NCI-H128 (cell line): ENCODE measurements around the gene GSG1.

Experiments used
- DNase-seq: peaks from one replicate; lab custom pipeline; 2025; ENCODE audit not compliant: unreplicated experiment; lab: John Stamatoyannopoulos, UW

Gene GSG1

DNA sequence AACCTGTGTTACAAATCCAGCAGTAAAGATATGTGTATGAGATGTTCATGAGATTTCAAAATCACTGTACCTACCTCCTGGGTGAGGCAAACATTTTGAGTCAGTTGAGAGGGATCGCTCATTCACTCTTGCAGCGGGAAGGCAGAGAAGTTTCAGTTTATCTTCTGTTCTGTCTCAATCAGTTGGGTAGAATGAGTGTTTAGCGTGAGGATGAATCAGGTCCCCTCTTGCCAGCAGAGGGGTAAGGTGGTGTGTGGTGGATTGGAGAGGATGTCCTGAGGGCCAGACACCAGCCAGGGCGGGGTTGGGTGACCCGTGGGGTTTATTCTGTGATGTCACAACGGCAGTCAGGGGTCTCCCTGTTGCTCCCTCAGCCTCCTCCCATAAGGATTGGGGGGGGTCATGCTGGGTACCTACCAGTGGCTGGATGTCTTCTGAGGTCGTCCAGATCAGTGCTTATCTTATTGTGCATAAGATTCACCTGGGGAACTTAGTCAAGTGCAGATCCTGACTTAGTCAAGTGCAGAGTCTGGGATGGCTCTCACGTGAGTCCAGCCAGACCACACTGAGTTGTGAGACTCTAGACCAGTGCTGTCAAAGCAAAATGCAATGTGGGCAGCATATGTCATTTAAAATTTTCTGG is at the start of gene GSG1:
TSS of gene GSG1 (minus strand) at position 277 of the 643 bp plus-strand sequence. CDS start at position 122, 155 bp downstream.
- DNase-seq, result no peak

DNA sequence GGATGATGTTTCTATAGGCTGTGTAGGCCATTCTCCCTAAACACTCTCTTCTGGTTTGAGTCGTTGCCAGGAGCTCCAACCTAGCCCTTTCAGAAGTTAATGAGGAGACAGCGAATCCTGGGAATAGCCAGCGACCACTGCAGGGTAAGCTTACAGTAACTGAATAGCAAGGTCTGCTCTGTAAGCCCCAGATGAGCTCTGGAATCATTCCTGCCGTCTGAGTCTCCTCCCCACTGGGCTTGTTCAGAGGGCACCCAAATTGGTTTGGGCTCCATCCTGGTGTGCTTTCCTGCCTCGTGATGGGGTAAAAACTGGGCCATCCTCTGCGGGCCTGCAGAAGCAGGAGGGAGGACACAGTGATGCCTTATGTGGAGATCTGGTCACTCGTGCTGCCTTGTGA is 49.7 kb upstream of the GSG1 start:
- DNase-seq, result no peak

DNA sequence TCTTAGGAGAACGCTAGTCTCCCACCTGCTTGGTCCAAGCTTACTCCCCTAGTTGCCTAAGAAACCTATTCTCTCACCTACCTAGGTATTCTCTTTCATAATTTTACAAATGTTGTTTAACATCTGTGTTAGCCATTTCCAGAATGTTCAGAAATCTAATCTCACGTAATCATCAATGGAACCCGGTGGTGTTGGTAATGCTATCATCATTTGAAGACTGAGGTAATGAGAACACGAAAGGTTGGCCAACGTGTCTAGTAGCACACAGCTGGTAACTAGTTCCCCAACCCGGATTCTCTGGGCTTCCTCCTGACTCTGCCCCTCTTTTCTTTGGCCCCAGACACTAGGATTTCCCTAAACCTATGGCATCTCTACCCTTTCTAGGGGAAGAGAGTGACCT is 49.3 kb upstream of the GSG1 start:
- no peak for DNase-seq

DNA sequence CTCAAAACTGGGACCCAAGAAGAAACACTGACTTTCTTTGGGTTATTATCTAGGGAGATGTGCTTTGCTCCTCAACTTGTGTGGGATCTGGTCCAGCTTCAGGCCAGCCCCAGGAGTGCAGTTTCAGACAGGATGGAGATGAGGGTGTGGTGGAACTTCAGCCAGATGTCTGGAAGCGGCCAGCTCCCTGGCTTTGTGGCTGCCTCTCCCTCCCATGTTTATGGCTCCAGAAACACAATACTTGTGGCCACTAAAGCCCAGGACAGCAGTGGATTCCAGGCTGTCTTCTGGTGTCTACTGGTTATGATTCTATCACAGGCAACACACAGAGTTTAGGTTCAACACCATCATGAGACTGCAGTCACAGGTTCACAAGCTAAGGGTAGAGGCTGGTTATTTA is 48.8 kb upstream of the GSG1 start:
- DNase-seq, result no peak

DNA sequence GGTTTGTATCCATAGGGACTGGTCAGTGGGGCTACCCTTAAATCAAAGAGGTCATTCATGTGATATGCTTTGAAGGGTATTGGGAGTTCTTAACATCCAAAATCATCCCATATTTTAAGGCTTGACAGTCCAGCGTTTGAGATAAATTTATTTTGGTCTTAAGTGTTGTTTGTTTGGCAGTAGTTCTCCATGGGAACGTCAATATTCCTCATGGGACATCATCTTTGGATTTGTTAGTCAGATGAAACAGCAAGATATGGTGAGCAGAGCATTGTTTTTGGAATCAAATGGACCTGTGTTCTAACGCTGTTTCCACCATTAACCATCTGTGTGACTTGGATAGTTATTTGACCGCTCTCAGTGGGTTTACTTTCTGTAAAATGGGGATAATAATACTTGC is 45.9 kb upstream of the GSG1 start:
- DNase-seq, result no peak

DNA sequence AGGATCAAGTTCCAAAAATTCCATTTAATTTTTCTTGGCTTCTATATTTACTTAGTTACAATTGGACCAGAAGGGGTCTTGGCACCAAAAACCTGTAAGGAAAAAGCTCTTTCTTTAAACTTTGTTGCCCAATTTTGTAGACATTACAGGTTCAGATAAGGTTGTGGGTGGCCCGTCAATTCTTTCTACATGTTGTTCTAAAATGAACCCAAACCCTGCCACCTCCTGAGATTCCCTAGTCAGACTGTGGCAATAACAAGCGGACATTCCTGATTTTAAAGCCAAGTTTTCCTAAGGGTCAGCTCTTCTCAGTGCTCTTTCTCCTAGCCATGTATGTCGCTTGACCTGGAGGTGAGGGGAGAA is 45.0 kb upstream of the GSG1 start:
- no peak for DNase-seq

DNA sequence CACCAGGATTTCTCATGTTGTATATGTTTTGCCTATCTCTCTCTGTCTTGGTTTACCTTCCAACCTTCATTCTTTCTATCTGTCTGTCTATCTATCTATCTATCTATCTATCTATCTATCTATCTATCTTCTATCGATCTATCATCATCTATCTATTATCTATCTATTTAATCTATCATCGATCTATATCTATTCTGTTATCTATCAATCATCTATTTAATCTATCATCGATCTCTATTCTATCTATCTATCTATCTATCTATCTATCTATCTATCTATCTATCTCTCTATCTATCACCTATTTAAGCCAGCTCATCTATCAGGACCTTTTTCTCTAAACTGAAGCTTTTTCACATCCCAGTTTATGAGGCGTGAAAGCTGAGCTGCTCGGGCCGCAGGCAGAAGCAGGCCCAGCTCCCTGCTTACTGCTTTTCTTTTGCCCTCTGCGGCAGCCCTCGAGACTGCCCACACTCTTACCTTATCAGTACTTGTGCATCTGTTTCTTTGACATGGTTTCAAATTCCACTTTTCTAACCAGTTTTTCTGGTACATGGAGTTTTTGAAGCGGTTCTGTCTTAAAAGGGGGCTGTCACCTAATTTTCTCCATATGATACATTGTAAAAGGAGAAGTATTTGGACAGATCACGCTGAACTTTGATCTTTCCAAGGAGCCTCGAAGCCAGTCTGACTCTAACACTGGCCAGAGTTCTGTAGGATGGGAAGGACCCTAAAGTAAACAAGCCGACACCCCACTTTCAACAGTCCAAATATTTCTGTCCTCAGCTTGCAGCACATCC is 44.4 kb upstream of the GSG1 start:
- DNase-seq, result no peak

DNA sequence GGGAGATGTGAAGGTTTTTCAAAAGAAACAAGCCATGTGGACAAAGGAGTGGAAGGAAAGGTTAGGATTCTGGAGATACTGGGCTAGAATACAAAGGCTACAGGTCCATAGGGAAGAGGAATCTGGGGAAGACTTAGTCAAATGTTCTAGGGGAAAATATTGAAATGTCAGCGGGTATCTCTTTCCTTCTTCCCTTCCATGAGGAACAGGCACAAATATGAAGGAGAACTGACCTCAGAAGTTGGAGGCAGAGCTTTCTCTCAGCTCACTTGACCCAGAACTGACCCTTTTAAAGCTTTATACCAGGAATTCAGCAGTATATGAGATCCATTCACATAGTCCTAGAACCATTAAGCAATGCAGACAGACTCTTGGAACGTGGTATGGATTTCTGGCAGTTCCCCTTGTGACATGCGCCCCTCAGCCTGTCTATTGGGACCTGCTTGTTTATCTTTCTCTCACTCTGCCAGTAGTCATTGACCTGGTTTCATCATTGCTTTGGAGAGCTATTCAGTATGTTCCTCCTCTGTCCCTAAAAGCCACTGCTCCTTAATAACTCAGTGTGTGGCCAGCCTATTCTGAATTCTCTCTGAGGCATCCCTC is 43.0 kb upstream of the GSG1 start:
- DNase-seq, result no peak

DNA sequence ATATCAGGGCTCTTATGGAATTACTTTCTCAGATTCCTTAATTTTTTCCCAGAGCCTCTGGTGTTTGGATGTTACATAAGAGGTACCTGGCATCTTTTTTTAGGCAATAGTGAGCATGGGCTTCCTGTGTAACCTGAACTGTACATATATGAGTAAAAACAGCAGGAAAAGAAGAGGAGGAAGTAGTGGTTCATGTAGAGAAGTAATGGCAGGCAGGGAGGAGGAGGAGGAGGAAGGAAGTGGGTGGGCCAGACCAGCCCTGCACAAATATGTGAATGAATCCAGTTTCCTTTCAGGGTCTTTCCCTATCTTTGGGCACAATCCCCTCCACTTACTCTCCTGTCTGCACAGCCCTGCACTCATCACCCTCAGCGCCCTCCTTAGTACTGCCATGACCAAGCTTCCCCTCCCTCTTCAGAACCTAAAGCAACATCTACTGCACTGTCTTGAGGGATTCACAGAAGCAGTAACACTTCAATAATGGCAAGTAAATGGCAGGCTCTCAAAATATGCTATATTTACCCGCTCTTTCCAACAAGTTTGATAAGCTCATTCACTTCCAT is 40.9 kb upstream of the GSG1 start:
- DNase-seq, result no peak

DNA sequence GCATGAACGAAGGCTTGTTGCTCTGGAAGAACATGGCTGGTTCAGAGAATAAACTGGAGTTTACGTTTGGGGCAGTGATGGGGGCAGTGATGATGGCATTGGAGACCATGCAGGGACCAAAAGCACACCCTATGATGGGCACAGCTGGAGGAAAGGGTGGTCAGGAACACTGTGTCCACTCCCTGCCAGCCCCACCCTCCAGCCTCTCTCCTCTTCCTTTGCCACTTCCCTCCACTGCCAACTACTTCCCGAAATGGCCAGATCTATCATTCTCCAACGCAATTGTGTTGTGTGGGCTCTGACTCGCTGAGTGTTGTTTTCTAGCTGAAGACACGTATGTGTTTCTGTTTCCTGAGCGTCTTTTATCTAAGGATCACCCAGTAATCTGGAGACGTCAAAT is 39.3 kb upstream of the GSG1 start:
- no peak for DNase-seq

DNA sequence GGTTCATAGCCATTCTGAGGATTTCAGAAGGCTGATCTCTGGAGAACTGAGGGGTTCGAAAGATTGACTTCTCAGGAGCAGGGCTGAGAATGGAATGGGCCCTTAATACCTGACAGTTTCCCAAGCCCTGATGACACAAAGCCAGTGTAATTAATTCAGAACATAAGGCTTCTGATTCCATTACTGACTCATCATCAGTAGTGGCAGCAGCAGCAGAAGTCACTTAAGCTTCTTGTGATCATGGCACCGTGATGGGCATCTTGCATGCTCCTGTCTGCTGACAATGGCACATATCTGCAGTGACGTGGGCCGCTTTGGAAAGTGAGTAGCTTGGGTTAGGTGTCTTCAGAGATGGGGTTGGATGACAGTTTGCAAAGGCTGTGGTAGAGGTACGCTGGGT is 38.2 kb upstream of the GSG1 start:
- no peak for DNase-seq

DNA sequence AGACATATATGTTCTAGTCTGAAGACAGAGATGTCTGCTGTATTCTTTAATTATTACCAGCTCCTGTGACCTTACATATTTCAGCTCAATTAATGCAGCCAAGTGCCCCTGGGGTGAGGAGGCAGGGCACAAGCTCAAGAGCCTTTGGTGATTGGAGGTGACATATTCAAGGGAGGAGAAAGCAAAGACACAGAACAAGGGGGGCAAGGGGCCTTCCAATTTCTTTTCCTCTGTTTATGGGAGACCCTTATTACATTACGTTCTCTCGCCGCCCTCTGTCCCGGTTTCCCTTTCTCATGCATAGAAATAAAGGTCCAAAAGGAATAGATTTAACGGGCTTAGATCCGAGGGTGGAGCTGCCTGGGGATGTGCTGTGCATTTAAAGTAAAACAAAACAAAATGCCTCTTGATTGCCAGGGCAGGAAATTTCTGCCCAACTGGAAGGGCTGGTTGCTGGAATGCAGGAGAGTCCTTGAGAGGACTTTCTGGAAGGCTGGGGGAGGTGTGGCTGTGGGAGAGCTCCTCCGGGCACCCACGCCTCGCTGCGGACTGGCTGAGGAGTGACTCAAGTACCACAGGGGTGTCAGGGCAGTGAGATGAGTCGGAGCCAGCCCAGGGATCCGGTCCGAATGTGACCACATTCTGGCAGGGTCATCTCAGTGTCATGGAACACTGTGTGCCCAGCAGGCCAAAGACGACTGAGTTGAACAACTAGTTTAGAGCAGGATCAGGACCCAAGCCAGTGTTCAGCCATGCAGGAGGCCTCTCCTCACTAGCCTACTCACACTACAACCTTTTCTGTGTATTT is 32.1 kb upstream of the GSG1 start:
- no peak for DNase-seq

DNA sequence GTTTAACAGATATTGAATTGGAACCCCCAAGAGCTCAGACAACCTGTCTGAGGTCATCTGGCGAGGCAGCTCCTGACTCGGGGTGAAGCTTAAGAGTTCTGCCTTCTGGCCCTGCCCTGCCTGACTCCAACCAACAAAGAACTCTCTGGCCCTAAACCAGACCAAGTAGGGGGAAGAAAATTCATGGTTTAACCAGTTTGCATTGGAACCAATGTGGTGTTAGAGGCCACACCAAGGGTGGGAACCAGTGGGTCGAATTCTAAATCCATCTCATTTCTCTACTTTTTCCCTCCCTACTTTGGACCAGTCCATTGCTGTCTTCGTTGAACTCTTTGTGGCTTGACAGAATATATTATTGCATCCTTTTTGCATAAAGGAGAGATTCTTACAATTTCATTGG is 30.4 kb upstream of the GSG1 start:
- no peak for DNase-seq

DNA sequence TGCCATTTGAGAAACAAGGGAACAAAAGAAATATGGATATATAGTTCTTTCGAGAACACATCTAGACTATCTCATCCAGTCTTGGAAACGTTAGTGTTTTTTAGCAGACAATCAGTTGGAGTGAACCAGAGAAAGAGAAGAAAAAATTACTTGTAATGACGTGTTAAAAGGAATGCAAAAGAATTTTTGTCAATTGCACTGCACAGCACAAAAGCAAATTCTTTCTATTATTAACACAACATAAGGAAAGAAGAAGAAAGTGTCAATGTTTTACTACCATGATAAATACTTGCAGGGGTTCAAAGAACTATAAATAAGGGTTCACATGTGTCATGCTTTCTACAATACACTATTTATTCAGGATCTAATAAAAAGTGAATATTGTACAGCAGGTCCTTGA is 27.5 kb upstream of the GSG1 start:
- no peak for DNase-seq

DNA sequence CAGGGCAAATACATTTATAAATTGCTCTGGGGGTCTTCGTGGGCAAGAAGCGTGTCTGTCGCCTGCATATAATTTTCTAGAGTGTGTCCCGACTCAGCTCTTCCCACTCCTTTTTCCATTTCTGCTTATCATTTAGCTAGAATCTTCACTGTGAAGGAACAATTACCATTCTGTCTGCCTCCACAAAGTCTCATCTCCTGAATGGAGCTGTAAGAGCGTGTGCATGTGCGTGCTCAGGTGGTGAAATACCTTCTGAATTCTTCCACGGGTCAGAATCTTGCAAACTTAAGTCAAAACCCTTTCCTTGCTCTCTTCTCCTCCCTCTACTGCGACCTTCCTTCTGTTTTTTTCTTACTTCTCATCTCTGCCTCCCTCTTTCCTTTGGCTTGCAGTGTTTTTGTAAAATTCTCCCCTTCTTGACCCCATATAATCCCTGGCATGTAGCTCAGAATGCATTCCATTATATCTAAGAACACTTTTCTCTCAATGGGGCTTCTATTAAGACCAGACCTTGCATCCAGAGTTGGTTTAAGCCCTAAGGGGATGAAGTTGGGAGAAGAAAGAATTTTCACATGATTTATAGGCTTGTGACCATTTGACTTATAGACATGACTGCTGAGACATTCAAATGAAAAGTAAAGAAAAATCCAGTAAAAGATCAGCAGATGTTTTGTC is 25.0 kb upstream of the GSG1 start:
- DNase-seq, result no peak

DNA sequence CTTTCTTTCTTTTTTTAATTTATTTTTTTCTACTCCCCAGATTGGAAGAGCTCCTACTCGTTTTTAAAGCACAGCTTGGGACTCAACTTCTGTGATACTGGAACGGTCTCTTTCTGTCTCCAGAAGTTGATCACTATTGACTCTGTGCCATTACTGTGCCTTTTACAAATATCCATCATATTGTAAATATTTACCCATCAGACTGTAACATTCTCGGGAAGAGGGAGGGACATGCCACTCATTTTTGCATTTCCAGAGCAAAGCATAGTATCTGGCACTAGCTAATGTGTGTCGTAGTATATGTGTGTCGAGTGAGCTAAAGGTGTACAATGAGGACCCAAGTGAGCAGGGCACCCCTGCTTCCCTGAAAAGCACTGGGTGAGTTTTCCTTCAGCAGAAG is 24.0 kb upstream of the GSG1 start:
- DNase-seq, result no peak

DNA sequence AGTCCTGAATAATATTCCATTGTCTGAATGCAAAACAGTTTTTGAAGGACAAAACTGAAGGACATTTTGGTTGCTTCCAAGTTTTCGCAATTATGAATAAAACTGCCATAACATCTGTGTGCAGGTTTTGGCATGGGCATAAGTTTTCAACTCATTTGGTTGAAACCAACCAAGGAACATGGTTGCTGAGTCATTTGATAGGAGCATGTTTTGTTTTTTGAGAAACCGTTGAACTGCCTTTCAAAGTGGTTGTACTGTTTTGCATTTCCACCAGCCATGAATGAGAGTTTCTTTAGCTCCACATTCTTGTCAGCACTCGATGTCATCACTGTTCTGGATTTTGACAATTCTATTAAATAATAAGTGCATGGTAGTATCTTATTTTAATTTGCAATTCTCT is 23.0 kb upstream of the GSG1 start:
- no peak for DNase-seq

DNA sequence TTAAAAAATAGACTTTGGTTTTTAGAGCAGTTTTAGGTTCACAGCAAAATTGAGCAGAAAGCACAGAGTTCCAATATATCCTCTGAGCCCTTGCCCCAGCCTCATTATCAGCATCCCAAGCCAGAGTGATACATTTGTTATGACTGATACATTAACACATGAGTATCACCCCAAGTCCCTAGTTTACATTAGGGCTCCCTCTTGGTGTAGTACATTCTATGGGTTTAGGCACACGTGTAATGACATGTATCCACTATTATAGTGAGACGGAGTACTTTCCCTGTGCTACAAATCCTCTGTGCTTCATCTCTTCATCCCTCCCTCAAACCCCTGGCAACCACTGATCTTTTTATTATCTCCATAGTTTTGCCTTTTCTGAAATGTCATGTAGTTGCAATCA is 22.5 kb upstream of the GSG1 start:
- DNase-seq, result no peak

DNA sequence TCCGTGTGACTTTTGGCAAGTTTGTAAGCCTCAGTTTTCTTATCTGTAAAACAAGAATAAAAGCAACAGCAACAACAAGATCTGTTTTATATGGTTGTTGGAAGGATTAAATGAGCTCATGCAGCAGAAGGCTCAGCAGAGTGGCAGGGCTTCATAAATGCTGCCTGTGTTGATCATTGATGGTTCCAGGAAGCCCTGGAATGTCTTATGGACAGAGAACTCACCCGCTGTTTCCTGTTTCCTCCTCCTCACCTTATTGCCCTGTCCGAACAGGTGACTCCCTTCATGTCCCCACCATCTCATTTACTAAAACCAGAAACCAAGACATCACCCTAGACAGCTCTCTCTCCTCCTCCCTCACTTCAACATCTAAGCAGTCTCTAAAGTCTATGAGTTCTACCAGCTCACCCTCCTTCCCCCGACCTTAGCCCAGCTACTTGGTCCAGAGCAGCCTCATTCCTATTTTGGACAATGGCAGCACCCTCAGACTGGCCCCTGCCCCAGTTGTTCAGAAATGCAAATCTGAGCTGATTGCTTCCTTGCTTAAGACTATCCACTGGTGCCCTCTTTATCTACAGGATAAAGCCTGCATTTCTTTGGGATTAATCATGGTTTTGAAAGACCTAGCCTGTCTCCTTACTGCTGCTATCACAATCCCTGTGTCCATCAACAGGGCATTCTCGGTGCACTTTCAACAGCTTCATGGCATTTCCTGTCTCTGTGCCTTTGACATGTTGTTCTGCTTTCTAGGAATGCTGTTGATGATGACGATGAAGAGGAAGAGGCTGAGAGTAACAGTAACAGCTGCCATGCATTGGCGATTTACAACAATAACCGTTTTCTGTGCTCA is 21.4 kb upstream of the GSG1 start:
- no peak for DNase-seq

DNA sequence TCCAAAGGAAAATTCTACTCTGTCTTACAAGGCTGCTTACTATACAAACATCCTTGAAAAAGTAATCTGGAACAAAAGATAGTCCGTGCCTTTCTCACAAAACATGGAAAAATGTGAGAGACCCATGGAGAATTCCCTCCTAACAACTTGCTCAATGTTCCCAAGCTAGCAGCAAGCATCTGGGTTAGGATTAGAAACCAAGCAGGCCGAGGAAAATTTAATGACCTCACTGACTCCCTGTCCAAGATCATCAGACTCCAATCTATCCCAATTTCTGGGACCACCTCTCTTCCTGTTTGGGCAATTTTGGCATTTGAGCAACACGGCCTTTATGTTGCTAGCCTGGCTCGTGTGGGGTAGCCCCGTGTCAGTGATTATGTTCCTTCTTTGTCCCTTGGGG is 18.1 kb upstream of the GSG1 start:
- no peak for DNase-seq
